A549 (cell line): ENCODE measurements around the gene THEMIS2. TPM values are rescaled to one million over a fixed set of nuclear protein-coding genes. Genes with fewer than 3 reads are reported as not detected.
A peak's percentile ranks its signal among the peaks of the same experiment; 100 is the strongest.

ENCODE experiments used
- ATOH8 ChIP-seq: fragments of 250-450 bp; sonication (Bioruptor Pico); IDR thresholded peaks from 2 replicates; pipeline ENCODE4 v1.5.0; 2020; ENCODE audit warnings: low read depth, mild to moderate bottlenecking, moderate library complexity
- BCL3 ChIP-seq: fragments of >200 bp; sonication (Bioruptor Twin); formaldehyde crosslinking; IDR thresholded peaks from 3 replicates; pipeline ENCODE4 v1.6.1; 2016
- BHLHE40 ChIP-seq: IDR thresholded peaks from 2 replicates; pipeline ENCODE4 v1.6.1; 2012; ENCODE audit warnings: low read depth, low read length, inconsistent platforms
- CBX2 ChIP-seq: fragments of 200-600 bp; sonication (generic); IDR thresholded peaks from 2 replicates; pipeline ENCODE4 v1.6.1; 2016; ENCODE audit warnings: low read depth, mild to moderate bottlenecking, borderline replicate concordance
- CBX8 ChIP-seq: fragments of 200-600 bp; sonication (generic); IDR thresholded peaks from 2 replicates; pipeline ENCODE4 v1.6.1; 2016
- CEBPB ChIP-seq, 2 experiments: fragments of >200 bp in 1 of 2; sonication (Bioruptor Twin) in 1 of 2; formaldehyde crosslinking in 1 of 2; IDR thresholded peaks; 2 replicates each; pipeline ENCODE4 v1.6.1; 2012 to 2016
- CHD4 ChIP-seq: fragments of 200-600 bp; sonication (generic); IDR thresholded peaks from 2 replicates; pipeline ENCODE4 v1.6.1; 2016; ENCODE audit warnings: antibody characterized with exemption, mild to moderate bottlenecking, borderline replicate concordance
- CTCF ChIP-seq: fragments of >200 bp; sonication (Bioruptor Twin); formaldehyde crosslinking; IDR thresholded peaks from 3 replicates; pipeline ENCODE4 v1.5.1; 2016
- EHF ChIP-seq: fragments of 250-450 bp; sonication (Bioruptor Pico); IDR thresholded peaks from 2 replicates; pipeline ENCODE4 v1.5.0; 2020; ENCODE audit warnings: mild to moderate bottlenecking
- ELK1 ChIP-seq: fragments of 150-350 bp; IDR thresholded peaks from 2 replicates; pipeline ENCODE4 v1.6.1; 2014; ENCODE audit warnings: low read depth, mild to moderate bottlenecking, low read length
- ESRRA ChIP-seq: fragments of 150-350 bp; IDR thresholded peaks from 2 replicates; pipeline ENCODE4 v1.6.1; 2014; ENCODE audit warnings: mild to moderate bottlenecking, low read length, borderline replicate concordance
- FOSB ChIP-seq: fragments of 250-450 bp; sonication (Bioruptor Pico); IDR thresholded peaks from 2 replicates; pipeline ENCODE4 v1.5.0; 2020; ENCODE audit warnings: mild to moderate bottlenecking, moderate library complexity
- GATA3 ChIP-seq: IDR thresholded peaks from 2 replicates; pipeline ENCODE4 v1.6.1; 2012; ENCODE audit warnings: borderline replicate concordance
- HDAC2 ChIP-seq: fragments of 200-600 bp; sonication (generic); IDR thresholded peaks from 2 replicates; pipeline ENCODE4 v1.6.1; 2016
- HEYL ChIP-seq: fragments of 250-450 bp; sonication (Bioruptor Pico); IDR thresholded peaks from 2 replicates; pipeline ENCODE4 v1.8.0; 2021; ENCODE audit warnings: mild to moderate bottlenecking, moderate library complexity
- JUN ChIP-seq, 2 experiments: fragments of >200 bp; sonication (Bioruptor Twin); formaldehyde crosslinking; IDR thresholded peaks; 2 replicates in 1 of 2; 3 replicates in 1 of 2; pipeline ENCODE4 v1.6.1; 2016 to 2017
- KDM5A ChIP-seq: fragments of 200-600 bp; sonication (generic); IDR thresholded peaks from 2 replicates; pipeline ENCODE4 v1.6.1; 2016; ENCODE audit warnings: antibody characterized with exemption, mild to moderate bottlenecking
- MYC ChIP-seq: IDR thresholded peaks from 2 replicates; pipeline ENCODE4 v1.6.1; 2012; ENCODE audit warnings: mild to moderate bottlenecking, inconsistent platforms, low read length, improper control_type of control experiment, borderline replicate concordance
- NFE2L2 ChIP-seq: fragments of 150-350 bp; conservative IDR thresholded peaks from 2 replicates; pipeline ENCODE4 v1.6.1; 2014; ENCODE audit warnings: low read length
- NPAS2 ChIP-seq: fragments of 250-450 bp; sonication (Bioruptor Pico); IDR thresholded peaks from 2 replicates; pipeline ENCODE4 v1.8.0; 2022; ENCODE audit warnings: mild to moderate bottlenecking, moderate library complexity, borderline replicate concordance
- NR3C1 ChIP-seq: fragments of >200 bp; sonication (Bioruptor Twin); formaldehyde crosslinking; IDR thresholded peaks from 3 replicates; pipeline ENCODE4 v1.6.1; 2017
- PHF8 ChIP-seq: fragments of 200-600 bp; sonication (generic); IDR thresholded peaks from 2 replicates; pipeline ENCODE4 v1.6.1; 2016; ENCODE audit warnings: low read depth, mild to moderate bottlenecking, antibody characterized with exemption, moderate library complexity, borderline replicate concordance
- POLR2AphosphoS2 ChIP-seq: conservative IDR thresholded peaks from 2 replicates; pipeline ENCODE4 v1.6.1; 2012; ENCODE audit warnings: low read length, improper control_type of control experiment, inconsistent platforms
- RNF2 ChIP-seq: fragments of 200-600 bp; sonication (generic); IDR thresholded peaks from 2 replicates; pipeline ENCODE4 v1.6.1; 2016; ENCODE audit warnings: low read depth, mild to moderate bottlenecking, antibody characterized with exemption, moderate library complexity, borderline replicate concordance
- SREBF2 ChIP-seq: fragments of 450-650 bp; IDR thresholded peaks from 2 replicates; pipeline ENCODE4 v1.6.1; 2014; ENCODE audit warnings: mild to moderate bottlenecking, moderate library complexity
- TP53 ChIP-seq: fragments of 250-450 bp; sonication (Bioruptor Pico); IDR thresholded peaks from 2 replicates; pipeline ENCODE4 v1.5.0; 2021; ENCODE audit warnings: mild to moderate bottlenecking, moderate library complexity
- ZFP36 ChIP-seq: fragments of 450-650 bp; IDR thresholded peaks from 2 replicates; pipeline ENCODE4 v1.6.1; 2014; ENCODE audit warnings: borderline replicate concordance; ENCODE audit not compliant: partially characterized antibody
- ZNF302 ChIP-seq: fragments of 250-450 bp; sonication (Bioruptor Pico); IDR thresholded peaks from 2 replicates; pipeline ENCODE4 v1.9.0; 2021; ENCODE audit warnings: inconsistent platforms, mild to moderate bottlenecking, moderate library complexity
- ZSCAN20 ChIP-seq: fragments of 250-450 bp; sonication (Bioruptor Pico); IDR thresholded peaks from 2 replicates; pipeline ENCODE4 v1.8.0; 2022; ENCODE audit warnings: mild to moderate bottlenecking, moderate library complexity
- polyA plus RNA-seq, 4 experiments: library from polyadenylated mRNA; depleted of rRNA in 3 of 4; stranded (reverse); fragments of >200 nt; fragmentation: RNase III in 1 of 4; extraction: RNeasy Plus Mini Kit Qiagen cat#74134 plus additional on column Dnase treatment in 1 of 4; gene quantifications; 2 replicates in 3 of 4; 3 replicates in 1 of 4; pipeline ENCODE4 v1.2.3, GENCODE V29; 2011 to 2017

The THEMIS2 gene
- polyA plus RNA-seq, 2 of the 4 experiments (the other 2 are of a cell fraction) = 0.58 to 0.81 TPM

GRCh38 chr1:27830621-27831440 is 41.5 kb upstream of the THEMIS2 start, which contains the start of gene PPP1R8 (continued):
- TF ChIP-seq ATOH8 (CRISPR knock-in tag) (no peak), ELK1 (no peak), MYC (0 out of 2 replicates have a peak, but pooled peaks have one; percentile 15), CBX8 (no peak), GATA3 (no peak), PHF8 (peak; percentile 79), BCL3 (peak; percentile 64; the same call in 1 of the 3 replicates), CTCF (no peak), NPAS2 (no peak), FOSB (CRISPR knock-in tag) (no peak), CEBPB (IDR thresholded peaks at IDR 0.05) (no peak), NFE2L2 (no peak), CHD4 (no peak), NR3C1 (no peak), ZSCAN20 (CRISPR knock-in tag) (no peak), TP53 (CRISPR knock-in tag) (no peak), EHF (CRISPR knock-in tag) (no peak), KDM5A (peak; percentile 79), CBX2 (no peak), RNF2 (no peak), POLR2AphosphoS2 (no peak), SREBF2 (no peak), HEYL (CRISPR knock-in tag) (no peak), BHLHE40 (no peak), ZFP36 (no peak), JUN (IDR thresholded peaks at IDR 0.05) (peak in 1 of 2 experiments; percentile 77; a peak in 3 of 5 replicates), HDAC2 (no peak), ZNF302 (no peak), ESRRA (no peak)
